NCI-H82 (cell line): ENCODE measurements around the gene LIN7A.
"Not testable (repeated sequence)": the region's sequence is repeated elsewhere in the genome, so short reads cannot be mapped to it uniquely, and the experiment has no call there.

Experiments
- DNase-seq: peaks from one replicate; lab custom pipeline; 2025; lab: John Stamatoyannopoulos, UW

The LIN7A gene

DNA sequence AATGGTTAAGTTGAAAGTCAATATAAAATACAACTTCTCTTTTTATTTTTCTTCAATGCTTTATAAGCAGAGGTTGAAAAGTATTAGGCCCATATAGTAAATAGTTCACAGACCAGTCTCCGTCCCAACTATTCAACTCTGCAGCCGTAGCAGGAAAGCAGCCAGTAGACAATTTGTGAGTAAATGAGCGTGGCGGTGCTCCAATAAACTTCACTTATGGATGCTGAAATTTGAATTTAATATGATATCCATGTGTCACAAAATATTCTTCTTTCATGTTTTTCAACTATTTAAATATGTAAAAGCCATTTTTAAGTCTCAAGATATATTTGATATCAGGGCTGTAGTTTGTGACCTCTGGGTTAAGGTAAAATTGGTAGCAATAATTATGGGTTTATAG, 17.7 kb downstream of the LIN7A start:
- no peak for DNase-seq

DNA sequence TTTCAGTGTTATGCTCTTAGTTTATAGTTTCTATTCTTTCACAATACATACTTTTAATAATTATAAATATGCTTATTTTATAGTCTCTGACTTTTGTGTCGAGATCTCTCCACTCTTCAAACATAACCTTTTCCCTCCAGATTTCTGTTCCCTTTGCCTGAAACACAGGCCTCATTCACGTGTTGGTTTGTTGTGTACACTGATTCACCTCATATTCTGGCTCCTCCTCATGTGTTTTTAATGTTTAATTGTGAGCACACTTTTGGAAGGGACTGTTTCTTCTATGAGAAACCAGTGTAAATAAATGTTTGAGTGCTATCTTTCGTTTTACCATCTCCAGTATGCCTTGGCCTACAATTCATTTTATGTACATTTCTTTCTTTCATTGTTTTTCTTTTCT, 20.1 kb downstream of the LIN7A start:
- no peak for DNase-seq

GRCh38 chr12:80912901-80913770, 24.6 kb downstream of the LIN7A start:
- no peak for DNase-seq

DNA sequence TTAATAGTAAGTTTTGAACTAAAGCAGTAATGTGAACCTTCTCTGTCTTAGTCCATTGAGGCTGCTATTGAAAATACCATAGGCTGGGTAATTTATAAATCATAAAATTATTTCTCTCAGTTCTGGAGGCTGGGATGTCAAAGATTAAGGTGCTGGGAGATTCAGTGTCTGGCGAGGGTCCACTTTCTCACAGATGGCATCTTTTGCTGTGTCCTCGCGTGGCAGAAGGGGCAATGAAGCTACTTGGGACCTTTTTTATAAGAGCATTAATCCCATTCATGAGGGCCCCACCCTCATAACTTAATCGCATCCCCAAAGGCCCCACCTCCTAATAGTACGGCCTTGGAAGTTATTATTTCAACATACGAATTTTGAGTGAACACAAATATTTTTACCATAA, 28.4 kb downstream of the LIN7A start:
- no peak for DNase-seq

GRCh38 chr12:80902711-80903110, 35.0 kb downstream of the LIN7A start:
- DNase-seq, result no peak

- DNase-seq, result no peak
Measured at GRCh38 chr12:80901661-80902060, 36.1 kb downstream of the LIN7A start.

DNA sequence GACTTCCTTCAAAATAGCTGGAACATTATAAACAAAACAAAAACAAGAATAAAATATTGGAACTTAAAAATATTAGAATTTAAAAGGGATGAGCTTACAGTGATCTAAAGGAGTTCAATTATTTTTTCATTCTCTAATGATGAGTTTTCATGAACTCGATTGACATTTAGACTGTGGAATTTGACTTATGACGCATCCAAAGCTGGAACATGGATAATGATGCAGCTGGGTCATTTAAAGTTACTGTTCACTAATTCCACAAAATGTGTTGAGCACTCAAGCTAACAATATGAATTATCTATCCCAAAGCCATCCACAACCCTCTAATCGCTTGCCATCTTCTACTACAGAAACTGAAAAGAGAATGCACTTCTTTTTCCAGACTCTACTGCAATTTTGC, 42.5 kb downstream of the LIN7A start:
- DNase-seq, result no peak

DNA sequence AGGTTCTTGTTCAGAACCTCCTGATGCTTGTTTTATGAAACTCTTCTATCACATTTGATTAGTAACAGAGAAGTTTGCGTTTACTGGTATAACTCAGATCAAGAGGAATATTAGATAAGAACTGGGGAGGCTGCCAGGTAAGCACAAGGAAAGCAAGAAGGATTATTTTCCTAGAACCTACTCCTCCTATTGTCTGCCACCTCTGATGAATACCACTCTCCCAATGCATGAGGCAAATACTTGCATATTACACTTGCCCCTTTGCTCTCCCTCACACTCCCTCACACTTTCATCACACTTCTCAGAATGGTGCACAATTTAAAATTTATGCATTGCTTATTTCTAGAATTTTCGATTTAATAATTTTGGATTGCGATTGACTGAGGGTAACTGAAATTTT, 43.6 kb downstream of the LIN7A start:
- DNase-seq, result no peak

- no peak for DNase-seq
Measured at GRCh38 chr12:80892597-80893445, 44.9 kb downstream of the LIN7A start.

DNA sequence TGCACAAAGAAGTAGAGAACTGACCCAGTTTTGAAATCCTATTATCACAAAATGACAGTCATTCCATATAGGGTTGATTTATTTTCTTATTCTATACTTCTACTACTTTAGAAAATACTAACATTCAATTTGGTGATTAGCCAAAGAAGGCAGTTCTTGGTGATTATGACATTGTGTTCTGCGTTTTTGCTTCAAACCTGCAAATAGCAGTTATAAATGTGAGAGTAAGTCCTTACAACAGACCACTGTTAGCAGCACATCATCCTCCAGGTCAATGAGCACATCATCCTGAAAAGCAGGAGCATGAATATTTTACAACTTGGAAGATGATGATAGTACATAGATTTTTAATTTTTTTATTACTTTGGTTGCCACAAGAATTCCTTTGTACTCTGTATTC, 53.1 kb downstream of the LIN7A start:
- no peak for DNase-seq

DNA sequence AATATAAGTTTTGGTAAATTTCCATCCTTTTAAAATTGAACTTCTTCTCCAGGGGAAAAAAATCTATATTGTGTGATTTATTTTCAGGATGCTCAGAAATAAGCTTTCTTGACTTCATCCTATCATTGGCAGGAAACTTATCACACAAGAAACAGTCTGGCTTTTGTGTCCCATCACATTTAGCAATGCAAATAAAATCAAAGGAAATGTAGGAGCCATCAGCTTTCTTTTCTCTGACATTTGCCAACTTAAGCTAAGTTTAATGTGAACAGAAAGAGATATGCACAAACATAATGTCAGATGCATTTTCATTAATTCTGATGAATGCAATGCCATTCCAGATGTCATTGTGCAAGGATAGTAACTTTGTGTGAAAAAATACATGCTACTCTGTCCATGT, 56.6 kb downstream of the LIN7A start:
- no peak for DNase-seq

GRCh38 chr12:80878452-80878851, 59.3 kb downstream of the LIN7A start:
- not testable (repeated sequence) for DNase-seq

GRCh38 chr12:80877721-80878265, 59.9 kb downstream of the LIN7A start:
- no peak for DNase-seq

- no peak for DNase-seq
Measured at GRCh38 chr12:80872053-80872452, 65.7 kb downstream of the LIN7A start.

DNA sequence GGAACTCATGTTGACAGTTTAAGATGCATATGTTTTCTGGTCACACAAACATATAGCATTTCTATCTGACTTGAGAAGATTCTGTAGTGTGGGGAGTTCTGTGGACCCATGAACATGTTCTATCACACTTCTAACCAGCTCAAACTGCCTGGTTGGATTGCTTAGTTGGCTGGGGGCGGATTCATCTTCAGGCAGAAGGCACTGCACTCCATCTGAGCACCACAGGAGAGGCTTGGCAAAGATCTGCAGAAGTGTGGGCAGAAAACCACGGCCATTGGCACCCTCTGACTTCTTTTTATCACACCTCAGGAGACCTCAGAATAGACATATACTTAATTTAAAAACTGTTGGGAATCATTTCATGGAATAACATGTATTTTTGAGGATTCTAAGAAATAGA, 68.5 kb downstream of the LIN7A start:
- no peak for DNase-seq

- DNase-seq, result no peak
Measured at GRCh38 chr12:80868576-80868975, 69.2 kb downstream of the LIN7A start.

- DNase-seq, result no peak
Measured at GRCh38 chr12:80867941-80868340, 69.8 kb downstream of the LIN7A start.

DNA sequence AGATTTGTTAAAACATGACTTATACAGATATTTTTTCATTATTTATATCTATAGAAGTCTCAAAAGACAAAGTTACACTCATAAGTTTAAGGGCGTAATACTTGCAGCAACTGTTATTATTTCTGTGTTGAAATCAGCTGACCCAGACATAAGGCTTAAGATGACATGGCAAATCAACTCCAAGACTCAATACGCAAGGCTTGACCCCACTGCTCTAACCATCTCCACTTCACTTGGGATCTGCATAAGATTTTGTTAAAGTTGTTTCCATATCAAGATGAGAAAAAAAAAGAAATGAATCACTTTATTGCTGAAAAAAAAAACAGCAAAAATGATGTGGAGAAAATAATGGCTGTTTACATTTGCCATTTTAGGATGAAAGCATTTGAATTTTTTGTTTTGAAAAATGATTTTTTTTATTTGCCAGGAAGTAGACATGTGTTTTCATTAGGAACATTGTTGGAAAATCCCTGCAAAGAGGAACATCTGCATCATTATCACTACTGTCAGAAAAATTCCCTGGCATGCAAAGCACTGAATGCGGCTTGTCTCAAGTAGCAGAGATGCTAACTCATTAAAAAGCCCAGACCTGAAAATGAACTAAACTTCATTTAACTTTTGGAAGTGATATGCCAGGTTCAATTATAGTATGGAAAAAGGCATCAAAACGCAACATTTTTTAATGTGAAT, 73.5 kb downstream of the LIN7A start:
- DNase-seq, result no peak

DNA sequence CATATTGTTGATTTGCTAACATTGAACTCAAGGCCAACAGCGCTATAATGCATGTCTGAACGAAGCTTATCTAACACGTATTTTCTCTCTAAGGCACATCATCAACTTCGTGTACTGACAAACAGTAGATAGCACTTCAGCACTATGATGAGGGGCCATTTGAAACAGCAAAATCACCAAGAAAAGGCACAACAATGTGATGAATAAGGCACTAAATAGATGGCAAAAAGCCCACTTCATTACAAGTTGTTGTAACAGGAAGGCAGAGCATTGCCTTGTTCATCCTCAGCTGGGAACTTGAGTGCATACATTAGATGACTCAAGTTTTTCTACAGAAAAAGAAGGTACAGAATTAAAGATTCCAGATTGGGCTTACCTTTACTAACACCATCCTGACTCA, 75.2 kb downstream of the LIN7A start:
- DNase-seq, result no peak

DNA sequence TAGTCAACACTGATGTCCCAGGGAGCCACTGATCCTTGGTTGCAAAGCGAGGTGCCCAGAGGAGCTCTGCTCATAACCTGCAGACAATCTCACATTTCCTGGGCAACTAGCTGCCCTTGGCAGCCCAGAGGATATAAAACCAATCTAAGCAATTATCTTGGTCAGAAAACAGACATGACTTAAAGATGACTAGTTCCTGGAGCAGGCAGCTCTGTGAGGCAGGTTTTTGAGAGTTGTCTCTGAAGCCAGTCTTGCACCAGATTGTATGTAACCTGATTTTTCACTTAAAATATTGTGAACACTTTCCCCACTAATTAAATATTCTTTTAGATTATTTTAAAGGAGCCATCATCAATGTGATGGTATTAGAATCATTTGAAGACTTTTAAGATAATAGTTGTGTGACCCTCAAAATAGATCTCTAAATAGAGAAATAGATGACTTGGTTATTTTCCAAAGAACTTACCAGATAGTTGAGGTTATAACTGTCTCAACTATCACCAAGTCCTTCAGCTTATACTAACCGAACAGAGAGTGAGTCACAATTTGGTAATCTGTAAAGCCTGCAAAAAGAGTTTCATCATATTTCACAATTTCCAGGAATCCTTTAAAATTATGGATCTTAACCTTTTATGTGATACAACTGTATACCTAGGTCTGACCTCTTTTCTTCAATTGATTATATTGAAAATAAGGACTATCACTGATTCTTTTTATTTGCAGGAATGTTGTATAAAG, 75.9 kb downstream of the LIN7A start:
- no peak for DNase-seq

GRCh38 chr12:80860928-80861327, 76.8 kb downstream of the LIN7A start:
- no peak for DNase-seq

DNA sequence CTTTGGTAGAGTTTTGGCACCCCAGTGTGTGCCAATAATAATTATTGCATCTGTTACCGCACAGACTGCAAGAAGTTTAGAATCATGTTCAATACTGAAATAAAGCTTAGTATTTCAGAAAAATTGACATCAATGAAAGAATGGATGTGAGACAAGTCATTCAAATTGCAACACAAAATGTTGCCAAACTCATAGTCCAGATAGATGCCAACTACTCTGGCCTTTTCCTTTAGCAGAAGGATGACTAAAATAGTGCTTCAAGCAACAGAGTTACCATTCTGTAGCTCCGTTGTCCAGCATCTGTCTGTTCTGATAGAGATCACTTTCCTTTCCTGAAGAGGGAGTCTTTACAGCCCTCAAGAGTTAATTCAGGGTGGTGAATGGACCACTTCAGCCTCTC, 77.5 kb downstream of the LIN7A start:
- DNase-seq, result no peak
